DMS 273 treated with DMSO at 0.1 percent for 48 hours (cell line): ENCODE results near the gene CDK16.
A peak's percentile ranks its signal among the peaks of the same experiment; 100 is the strongest.

Source experiments
- DNase-seq: peaks from one replicate; lab custom pipeline; 2025; lab: John Stamatoyannopoulos, UW

The CDK16 gene

GRCh38 chrX:47209508-47210238 lies 8.8 kb upstream of the CDK16 start:
- DNase-seq: no peak

- DNase-seq: no peak
Observed at GRCh38 chrX:47210661-47211425, 7.6 kb upstream of the CDK16 start.

DNA sequence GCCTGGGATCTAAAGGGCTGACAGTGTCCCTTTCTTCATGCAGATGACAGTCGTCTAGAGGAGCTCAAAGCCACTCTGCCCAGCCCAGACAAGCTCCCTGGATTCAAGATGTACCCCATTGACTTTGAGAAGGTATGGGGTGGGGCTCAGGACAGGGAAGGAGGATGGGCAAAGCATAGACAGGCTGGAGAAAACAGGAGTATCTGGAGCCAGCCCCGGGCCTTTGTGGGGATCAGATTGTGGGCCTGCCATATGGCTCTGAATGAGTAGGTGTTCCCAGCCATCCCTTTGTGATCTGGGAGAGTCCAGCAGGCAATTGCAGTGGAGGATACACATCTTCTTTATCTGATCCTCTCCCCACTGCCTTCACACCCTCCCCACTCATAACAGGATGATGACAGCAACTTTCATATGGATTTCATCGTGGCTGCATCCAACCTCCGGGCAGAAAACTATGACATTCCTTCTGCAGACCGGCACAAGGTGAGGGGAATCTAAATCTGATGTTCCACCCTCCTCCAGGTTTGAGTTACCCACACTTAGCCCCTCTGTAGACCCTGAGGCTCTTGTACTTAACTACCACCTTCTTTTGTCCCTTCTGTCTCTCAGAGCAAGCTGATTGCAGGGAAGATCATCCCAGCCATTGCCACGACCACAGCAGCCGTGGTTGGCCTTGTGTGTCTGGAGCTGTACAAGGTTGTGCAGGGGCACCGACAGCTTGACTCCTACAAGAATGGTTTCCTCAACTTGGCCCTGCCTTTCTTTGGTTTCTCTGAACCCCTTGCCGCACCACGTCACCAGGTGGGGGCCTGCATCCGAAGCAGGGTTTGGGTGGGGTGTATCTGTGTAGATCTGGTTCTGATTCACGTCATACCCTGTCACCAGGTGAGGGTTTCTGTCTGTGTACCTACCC lies 5.8 kb upstream of the CDK16 start:
- no peak for DNase-seq

DNA sequence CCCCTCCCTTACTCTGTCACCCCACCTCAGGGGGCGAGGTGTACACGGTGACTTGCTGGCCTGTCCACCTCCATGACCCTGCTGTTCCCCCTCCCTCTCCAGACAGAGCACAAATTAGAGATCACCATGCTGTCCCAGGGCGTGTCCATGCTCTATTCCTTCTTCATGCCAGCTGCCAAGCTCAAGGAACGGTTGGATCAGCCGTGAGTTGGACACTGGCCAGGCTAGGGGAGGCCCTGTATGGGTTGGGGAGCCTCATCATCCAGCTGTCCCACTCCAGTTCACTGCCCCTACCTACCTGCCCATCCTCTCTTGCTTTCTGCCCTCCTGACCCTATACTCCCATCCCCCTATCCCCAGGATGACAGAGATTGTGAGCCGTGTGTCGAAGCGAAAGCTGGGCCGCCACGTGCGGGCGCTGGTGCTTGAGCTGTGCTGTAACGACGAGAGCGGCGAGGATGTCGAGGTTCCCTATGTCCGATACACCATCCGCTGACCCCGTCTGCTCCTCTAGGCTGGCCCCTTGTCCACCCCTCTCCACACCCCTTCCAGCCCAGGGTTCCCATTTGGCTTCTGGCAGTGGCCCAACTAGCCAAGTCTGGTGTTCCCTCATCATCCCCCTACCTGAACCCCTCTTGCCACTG lies 3.9 kb upstream of the CDK16 start:
- DNase-seq: no peak

DNA sequence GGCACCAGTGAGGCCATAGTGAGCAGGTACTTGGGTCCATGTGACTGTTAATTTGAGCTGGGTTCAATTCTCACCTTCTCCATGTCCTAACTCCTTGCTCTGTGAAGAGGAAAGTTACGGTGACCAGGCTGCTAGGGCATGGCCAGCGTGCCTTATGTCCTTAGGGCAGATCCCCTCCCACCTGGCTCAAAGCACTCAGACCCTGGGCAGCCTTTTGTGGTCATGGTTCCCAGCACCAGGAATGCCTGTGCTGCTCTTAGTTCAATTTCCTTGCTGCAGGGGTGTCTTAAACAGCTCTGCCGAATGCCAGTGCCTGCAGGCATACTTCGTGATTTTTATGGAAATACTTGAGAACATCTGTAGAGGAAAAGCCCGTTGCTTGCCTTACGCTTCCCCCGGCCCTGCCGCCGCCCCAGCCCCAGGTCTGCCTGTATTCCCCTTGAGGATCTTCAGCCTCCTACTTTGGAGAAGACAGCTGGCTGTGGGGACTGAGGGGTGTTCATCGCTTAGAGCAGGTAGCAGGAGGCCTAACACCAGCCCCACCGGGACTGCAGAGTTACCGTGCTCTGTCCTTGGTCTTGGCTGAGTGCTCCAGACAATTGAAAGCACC lies 3.1 kb upstream of the CDK16 start:
- no peak for DNase-seq

DNA sequence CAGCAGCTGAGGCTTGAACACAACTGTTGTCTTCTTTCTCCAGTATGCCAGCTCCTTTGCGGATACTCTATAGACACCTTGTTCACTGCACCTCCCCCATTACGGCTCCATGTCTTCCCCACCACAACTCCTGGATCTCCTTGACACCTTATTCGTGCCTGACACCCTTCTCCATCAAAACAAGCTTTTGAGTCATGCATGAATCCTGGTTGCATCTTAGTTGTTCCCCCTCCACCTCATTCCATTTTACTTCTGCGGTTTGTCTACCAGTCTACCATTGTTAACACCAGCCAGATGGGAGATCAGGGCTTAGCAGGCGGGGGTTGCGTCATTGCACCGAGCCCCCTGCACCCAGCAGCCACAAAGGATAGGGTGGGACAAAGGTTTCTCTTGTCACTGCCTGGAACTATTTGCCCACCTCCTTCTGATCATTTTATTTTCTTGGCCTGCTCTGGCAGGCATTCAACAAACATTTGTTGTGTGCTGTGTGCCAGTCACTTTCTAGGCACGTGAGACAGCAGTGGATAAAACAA lies 2.0 kb upstream of the CDK16 start:
- no peak for DNase-seq

DNA sequence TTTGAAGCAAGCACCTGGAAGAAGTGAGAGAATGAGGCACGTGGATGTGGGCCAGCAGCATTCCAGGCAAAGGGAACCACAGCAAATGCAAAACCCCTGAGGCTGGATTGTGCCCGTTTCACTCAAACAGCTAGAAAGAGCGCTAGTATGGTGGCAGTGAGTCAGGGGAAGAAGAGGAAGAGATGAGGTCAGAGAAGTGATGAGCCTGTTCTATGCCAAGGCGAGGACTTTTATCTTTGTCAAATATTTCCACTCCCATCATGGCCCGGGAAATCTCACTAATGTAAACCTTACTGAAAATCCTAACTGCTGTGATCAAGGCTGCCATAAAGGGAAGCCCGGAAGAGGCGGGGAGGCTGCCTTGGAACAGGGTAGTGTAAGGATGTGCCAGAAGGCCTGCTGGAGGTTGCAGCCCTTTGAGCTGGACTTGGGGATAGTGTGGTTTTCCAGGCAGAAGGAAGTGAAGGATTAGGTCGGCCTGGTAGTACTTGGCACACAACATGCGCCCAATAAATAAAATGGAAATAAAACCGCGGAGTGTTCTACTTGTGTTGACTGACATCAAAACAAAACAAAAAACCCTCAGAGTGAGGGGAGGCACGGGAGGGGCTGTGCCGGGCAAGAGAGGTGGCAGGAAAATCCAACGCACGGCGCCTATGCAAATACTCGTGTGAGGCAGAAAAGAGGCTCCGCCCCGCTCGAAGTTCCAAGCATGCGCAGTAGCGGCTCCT lies 1.2 kb upstream of the CDK16 start:
- DNase-seq: no peak

DNA sequence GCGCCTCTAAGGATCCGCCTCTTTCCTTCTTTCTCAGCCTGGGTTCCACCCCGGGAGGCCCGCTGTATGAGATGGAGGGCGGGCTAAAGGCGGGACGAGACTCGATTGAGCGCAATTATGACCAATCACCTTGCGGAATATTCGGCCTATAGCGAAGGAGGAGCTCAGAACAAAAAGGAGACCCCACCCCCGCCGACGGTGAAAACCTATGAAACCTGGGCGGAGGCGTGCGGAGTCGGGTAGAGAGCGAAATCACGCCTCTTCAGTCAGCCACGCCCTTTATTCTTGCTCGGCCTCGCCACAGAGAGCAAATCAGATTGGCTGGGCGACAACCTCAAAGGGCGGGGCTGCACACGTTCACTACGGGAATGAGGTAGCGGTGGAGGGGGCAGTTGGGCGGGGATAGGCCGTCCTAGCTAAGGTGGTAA lies 615 bp upstream of the CDK16 start:
- DNase-seq: peak; percentile 100

DNA sequence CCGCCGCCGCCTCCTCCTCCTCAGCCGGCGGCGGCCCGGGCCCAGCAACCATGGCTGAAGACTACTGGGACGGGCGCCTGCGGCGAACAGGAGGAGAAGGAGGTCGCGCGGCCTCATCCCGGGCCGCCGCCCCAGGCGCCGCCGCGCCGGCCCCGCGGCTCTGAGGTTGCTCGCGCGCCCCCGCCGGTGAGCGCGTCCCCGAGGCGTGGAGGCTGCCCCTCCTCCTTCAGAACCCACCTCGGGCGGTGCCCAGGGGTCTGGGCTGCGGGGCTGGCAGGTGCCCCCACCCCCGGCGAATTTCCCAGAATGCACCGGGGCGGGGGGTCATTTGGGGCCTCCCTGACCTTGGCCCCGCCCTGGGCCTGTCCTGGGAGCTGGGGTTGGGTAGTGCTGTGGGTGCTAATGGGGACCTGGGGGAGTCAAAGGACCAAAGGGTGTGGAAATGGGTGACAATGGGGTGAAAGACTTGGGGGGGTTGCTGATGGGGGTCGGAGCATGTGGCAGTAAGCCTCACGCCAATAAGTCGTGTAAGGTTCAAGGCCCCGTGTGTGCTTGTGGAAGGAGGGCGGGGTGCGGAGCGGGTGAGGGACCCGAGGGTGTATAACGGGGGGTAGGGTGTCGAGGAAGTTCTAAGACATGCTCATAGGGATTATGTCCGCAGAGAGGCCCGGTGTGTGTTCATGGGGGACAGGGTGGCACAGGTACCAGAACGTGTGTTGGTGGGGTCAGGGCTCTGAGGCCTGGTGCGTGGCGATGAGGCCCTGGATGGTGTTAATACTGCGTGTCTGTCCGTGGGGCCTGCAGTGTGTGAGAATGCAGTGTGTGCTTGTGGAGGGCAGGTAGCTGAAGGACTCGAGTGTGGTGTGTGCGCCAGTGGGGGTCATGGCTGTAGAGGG lies 687 bp downstream of the CDK16 start:
- no peak for DNase-seq

DNA sequence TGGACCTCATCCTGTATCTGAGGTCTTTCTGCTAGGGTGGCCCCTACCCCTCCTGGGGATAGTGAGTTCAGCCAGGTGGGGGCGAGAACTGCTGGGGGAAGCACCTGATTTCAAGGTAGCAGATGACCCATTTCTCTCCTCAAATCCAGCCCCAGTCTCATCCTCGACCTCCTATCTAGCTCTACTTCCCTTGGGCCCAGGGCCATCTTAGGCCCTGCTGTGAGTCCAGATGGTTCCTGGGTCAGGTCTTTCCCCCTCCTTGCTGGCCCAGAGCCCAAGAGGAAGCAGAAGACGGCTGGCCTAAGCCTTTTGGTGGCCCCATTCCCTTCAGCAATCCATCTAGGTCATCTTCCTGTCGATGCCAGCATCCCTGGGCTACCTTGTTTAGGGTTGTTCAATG lies 3.3 kb downstream of the CDK16 start:
- DNase-seq: no peak

DNA sequence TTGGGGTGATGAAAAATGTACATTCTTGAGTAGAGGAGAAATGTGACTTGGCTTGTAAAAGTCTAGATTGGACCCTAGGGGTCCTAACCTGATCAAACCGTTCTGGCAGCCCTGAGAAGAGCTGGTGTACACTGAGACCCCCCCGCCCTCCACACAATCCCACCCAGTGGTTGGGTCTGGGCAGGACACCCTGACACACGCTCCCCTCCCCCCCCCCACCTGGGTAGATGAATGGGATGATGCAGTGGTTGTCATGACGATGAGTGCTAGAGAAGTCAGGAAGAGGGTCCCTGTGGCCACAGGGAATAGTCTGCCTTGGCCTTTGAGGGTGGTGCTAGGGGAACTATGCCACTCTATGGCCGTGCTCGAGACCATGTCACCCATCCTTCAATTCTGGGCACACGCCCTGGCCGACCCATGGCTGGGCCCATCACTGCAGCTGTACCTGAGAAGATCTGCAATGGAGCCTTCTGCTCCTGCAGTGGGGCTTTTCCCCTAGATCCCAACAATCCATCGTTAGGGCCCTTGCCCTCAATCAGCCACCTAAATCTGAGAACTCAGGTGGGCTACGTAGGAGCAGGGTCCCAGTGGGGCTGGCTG lies 4.4 kb downstream of the CDK16 start:
- DNase-seq: no peak

DNA sequence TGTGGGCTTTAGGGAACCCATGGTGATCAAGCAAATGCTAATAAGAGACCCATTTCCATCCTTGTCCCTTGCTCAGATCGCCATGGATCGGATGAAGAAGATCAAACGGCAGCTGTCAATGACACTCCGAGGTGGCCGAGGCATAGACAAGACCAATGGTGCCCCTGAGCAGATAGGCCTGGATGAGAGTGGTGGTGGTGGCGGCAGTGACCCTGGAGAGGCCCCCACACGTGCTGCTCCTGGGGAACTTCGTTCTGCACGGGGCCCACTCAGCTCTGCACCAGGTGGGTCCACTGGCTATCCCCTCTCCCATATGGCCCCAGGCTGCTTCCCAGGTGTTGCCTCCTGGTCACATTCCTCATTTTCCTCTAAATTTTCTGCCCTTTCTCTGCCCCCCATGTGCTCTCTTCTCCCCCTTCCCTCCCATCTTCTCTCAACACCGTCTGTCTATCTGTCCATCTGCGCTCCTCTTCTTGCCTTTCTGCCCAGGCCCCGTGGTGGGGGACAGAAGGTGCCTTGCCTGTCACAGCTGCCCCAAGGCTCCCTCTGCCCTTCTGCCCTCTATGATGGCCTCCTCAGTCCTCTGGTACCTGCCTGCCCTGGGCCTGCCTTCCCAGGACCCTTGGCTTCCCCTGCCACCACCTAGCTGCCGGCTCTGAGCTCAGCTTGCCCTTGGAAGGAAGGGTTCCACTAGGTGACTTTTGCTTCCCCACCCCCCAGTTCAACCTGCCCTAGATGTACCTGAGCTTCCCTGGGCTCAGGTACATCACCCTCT lies 5.2 kb downstream of the CDK16 start:
- DNase-seq: no peak

DNA sequence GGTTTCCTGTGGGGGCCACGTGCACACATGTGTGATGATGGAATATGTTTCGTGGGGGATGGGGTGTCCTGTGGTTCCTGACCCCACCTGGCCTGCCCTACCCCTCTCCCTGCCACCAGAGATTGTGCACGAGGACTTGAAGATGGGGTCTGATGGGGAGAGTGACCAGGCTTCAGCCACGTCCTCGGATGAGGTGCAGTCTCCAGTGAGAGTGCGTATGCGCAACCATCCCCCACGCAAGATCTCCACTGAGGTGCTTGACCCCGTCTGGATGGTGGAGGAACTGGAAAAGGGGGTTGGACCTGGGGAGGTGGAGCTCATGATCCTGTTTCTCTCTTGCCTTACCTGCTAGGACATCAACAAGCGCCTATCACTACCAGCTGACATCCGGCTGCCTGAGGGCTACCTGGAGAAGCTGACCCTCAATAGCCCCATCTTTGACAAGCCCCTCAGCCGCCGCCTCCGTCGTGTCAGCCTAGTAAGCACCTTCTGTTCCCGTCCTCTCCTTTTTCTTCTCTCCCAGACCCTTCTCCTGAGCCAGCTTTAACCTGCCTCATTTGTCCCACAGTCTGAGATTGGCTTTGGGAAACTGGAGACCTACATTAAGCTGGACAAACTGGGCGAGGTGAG lies 5.9 kb downstream of the CDK16 start:
- DNase-seq: no peak

DNA sequence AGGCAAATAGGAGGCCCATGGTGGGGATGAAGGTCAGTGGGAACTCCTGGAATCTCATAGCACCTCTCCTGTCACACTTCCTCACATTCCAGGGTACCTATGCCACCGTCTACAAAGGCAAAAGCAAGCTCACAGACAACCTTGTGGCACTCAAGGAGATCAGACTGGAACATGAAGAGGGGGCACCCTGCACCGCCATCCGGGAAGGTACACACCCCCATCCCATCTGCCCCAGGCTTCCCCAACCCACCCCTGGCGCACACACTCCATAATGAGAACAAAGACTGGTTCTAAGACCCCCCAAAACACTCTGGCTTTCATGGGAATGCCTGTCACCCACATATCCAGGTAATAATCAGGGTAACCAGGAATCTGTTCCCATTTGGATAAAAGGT lies 6.4 kb downstream of the CDK16 start:
- no peak for DNase-seq

DNA sequence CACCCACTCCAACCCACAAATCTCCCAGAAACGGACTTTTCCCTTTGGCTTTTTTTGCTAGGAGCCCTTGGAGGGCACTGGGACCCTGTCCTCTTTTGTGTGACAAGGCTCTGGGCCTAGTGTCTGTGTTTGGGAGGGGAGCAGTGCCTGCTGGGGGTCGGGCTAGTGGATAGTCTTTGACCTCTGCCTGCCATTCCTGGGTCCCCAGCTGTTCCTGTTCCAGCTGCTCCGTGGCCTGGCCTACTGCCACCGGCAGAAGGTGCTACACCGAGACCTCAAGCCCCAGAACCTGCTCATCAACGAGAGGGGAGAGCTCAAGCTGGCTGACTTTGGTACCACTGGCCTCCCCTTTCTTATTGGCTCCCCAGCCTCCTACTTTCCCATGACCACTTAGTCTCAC lies 7.6 kb downstream of the CDK16 start:
- DNase-seq: no peak

GRCh38 chrX:47226531-47227333 lies 8.3 kb downstream of the CDK16 start:
- no peak for DNase-seq

DNA sequence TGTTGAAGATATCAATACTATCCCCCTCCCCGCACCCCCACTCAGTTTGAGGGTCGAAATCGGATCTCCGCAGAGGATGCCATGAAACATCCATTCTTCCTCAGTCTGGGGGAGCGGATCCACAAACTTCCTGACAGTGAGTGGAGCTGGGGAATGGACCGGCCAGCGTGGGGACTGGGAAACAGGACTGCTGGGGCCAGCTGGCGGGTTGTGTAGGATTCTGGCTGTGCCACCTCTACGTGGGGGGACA lies 8.8 kb downstream of the CDK16 start:
- no peak for DNase-seq
